IPS-15b (cell line): Measurements from ENCODE around the gene IRF2.

Experiments
- H3K27me3 ChIP-seq: one replicate; pipeline ENCODE4 v1.6.1; 2013; ENCODE audit warnings: low read length; ENCODE audit not compliant: control insufficient read depth, insufficient read depth
- H3K36me3 ChIP-seq: one replicate; pipeline ENCODE4 v1.6.1; 2013; ENCODE audit warnings: low read length; ENCODE audit not compliant: control insufficient read depth, insufficient read depth
- H3K4me1 ChIP-seq: one replicate; pipeline ENCODE4 v1.6.1; 2013; ENCODE audit warnings: mild to moderate bottlenecking, low read length; ENCODE audit not compliant: control insufficient read depth, insufficient read depth
- H3K4me3 ChIP-seq: one replicate; pipeline ENCODE4 v1.5.1; 2013; ENCODE audit warnings: low read depth, low read length
- H3K9ac ChIP-seq: one replicate; pipeline ENCODE4 v1.6.1; 2013; ENCODE audit warnings: low read depth, mild to moderate bottlenecking, low read length
- H3K9me3 ChIP-seq: one replicate; pipeline ENCODE4 v1.6.1; 2013; ENCODE audit warnings: mild to moderate bottlenecking, low read length; ENCODE audit not compliant: control insufficient read depth, insufficient read depth

Gene IRF2

DNA sequence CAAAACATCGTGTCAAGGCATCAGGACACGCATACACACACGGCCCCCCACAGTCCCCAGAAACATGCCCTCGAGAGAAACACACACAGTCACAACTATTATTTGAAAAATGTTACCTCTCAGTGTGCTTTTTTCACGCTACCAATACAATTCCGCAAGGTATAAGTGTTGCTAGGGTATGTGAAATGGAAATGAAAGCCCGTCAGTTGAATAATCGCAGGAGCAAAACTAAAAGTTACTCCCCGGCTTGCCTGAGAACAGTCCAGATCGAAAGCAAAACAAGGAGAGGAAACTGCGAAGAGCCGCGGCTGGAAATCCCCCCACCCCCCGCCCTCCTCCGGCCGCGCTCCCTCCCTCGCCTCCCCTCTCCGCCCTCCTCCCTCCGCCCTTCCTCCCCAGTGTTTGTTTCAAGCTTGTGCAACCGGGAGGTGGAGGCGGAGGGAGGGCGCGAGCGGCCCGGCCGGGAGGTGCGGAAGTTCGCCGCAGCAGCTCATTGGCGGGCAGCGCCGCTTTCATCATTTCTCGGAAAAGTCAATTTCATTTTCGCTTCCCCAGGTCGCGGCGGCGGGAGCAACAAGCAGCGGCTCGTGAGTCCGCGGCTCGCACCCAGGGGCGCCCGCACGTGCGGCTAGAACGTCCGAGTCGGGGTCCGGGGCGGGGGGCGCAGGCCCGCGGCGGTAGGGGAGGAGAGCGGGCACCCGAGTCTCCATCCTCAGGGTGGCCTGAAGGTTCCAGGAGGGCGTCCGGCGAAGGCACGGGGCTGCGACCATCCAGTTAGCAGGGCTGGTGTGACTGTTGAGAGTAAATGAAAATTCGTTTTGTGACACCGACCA is at the start of gene IRF2:
Gene IRF2, minus strand, starts transcription at position 288 of the 833 bp plus-strand sequence. CDS start 45,486 bp downstream, outside the sequence.
- Histone ChIP-seq H3K36me3 (no peaks in the 10 kb centered on the region), H3K9ac (peak within 1 kb of the TSS; percentile 62), H3K4me1 (peaks cover 4% of the 10 kb centered on the region), H3K4me3 (peak within 1 kb of the TSS; percentile 90), H3K27me3 (no peaks in the 10 kb centered on the region), H3K9me3 (no peaks in the 10 kb centered on the region)

DNA sequence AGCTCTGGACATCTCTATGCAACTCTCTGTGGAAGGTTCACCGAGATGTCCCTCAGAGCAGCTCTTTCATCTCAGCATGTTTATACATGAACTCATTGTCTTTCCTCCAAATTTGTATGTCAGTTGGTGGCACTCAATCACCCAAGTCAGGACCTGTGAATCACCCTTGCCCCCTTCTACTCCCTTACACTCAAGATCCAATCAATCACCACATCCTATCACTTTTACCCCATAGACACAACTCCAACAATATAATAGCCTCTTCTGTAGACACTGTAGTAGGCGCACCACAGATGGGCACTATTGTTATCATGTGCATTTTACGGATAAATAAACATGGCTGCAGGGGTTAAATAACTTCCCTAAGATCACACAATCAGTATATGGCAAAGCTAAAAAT is 41.3 kb upstream of the IRF2 start:
- no peak overlapping the region for H3K9ac ChIP-seq
- H3K4me1 ChIP-seq = peaks cover 6% of the 10 kb centered on the region
- no peaks in the 10 kb centered on the region for H3K27me3 ChIP-seq
- H3K36me3 ChIP-seq = no peaks in the 10 kb centered on the region
- no peaks in the 10 kb centered on the region for H3K9me3 ChIP-seq
- no peak overlapping the region for H3K4me3 ChIP-seq

DNA sequence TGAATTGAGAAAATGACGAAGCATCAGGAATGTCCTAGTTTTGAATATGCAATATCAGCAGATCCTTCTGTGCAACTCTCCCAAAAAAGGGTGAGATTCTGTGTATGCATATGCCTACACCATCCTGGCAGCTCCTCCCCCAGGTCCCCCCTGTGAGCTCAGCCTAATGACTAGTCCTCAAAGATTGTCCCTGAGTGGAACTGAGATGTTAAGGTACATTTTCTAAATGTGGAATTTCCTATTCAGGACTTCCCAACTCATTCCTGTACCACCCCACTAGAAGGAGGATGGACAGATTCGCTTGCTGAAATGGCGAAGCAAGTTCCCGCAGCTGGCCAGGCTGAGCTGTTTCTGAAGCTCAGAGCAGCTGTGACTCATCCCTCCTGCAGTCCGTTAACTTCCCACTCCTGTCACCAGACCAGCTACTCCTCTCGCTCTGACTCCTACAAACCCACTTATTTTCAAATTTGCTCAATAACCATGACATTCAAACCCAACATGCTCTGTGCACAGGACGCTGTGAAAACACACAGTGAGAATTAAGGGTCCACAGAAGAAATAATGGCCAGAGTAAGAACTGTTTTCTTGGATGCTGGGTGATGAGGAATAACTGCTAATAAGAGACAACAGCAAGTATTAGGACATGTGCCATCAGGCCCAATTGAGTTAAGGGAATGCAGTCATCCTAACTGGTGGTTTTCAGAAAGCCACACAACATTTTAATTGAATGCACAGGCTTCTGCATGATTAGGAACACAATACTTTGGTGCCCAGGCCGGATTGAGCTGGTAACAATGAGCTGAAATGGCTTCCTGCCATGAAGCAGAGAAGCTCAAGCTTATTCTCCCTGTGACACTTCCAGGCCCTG is 40.0 kb upstream of the IRF2 start:
- H3K4me1 ChIP-seq = peaks cover 6% of the 10 kb centered on the region
- no peaks in the 10 kb centered on the region for H3K27me3 ChIP-seq
- H3K9me3 ChIP-seq = no peaks in the 10 kb centered on the region
- no peak overlapping the region for H3K9ac ChIP-seq
- no peak overlapping the region for H3K4me3 ChIP-seq
- H3K36me3 ChIP-seq = no peaks in the 10 kb centered on the region

DNA sequence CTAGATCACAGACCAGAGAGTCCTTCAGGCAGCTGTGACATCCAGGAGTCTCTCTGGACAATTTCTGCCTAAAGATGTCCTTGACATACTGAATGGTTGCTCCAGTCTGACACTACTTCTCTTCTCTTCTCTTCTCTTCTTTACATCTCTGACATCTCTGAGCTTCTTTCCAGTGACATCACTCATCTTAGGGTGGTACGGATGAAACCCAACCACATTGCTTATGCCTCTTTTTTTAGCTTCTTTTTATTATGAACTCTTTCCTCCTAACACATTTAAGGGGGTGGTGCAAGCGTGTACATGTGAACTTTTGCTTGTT is 39.4 kb upstream of the IRF2 start:
- H3K27me3 ChIP-seq = no peaks in the 10 kb centered on the region
- no peak overlapping the region for H3K9ac ChIP-seq
- H3K9me3 ChIP-seq = no peaks in the 10 kb centered on the region
- H3K4me1 ChIP-seq = peaks cover 6% of the 10 kb centered on the region
- no peak overlapping the region for H3K4me3 ChIP-seq
- H3K36me3 ChIP-seq = no peaks in the 10 kb centered on the region

DNA sequence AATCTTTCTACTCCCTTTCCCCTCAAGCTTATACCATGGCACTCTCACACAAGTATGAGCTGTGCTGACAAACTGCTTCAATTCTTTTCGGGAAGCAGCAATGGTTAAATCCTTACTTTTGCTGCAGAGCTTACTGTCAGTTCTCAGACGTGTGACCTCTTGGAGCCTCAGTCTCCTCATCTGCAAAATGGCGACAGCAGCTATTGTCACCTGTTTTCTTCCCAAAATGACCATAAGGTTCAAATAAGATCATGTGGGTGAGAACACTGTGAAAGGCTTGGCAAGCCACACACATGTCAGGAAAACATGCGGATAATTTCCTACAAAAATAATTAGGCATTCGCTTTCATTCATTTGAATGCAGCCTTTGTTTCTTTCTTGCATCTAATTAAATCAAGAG is 36.8 kb upstream of the IRF2 start:
- Histone ChIP-seq H3K36me3 (no peaks in the 10 kb centered on the region), H3K4me3 (no peak overlapping the region), H3K9me3 (no peaks in the 10 kb centered on the region), H3K27me3 (no peaks in the 10 kb centered on the region), H3K4me1 (peaks cover 6% of the 10 kb centered on the region), H3K9ac (no peak overlapping the region)

DNA sequence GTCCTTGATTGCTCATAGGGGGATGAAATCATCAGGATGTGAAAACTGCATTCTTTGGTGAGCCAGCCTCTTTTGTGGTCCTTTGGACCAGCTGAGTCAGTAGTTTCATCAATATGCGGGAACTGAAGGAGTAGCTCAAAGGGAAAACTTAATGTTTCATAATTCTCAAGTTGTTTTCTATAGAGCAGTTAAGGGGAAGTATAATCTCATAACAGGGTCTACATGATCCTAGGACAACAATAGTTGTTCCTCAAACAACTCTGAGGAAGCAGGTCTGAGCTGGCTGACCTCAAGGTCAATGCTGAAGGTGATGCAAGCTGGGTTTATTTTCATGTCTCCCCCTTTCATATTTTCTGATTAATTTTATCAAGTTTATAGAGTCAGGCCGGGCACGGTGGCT is 36.1 kb upstream of the IRF2 start:
- Histone ChIP-seq H3K36me3 (no peaks in the 10 kb centered on the region), H3K9me3 (no peaks in the 10 kb centered on the region), H3K4me3 (no peak overlapping the region), H3K9ac (no peak overlapping the region), H3K27me3 (no peaks in the 10 kb centered on the region), H3K4me1 (peaks cover 6% of the 10 kb centered on the region)

DNA sequence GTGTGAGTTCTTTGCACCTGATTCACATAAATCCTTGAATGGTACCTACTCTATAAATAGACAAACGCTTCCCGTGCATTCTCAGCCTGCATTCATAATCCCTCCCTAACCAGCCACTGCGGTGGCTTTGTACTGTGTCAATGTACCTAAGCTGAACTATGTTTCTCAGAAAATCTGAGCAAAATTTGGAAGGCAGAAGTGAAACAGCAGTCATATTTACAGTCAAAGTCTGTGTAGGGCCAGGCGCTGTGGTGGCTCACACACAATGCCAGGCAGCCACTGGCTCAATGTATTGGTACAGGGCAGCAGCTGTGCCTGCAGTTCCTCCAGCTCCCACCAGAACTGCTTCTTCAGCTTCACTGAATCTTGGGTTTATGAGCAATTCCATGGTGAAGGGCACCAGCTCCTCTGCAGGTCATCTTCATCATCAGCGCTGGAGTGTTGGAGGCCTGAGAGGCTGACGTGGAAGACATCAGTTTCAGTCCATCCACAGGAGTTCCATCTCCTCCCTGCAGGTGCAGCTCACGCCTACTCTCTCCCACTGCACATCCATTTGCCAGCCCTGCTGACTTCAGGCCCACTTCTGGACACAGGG is 32.3 kb upstream of the IRF2 start:
- H3K9ac ChIP-seq = no peak overlapping the region
- H3K36me3 ChIP-seq = no peaks in the 10 kb centered on the region

DNA sequence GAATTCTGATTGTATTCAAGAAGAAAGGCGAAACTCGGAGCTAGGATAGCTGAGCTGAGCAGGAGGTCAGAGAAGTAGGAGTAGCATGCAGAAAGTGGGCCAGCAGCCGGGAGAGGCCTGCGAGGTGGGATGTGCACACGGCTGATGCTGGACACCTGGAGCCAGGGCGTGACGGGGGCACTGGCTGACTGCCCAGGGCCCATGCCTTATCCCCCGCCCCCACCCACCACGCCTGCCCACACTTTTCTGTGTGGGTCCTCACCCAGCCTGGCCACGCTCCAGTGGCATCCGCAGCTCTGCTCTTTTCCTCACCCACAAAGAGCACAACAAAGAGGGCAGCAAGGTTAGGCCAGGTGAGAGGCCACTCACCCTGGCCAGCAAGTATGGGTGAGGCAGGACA is 30.0 kb upstream of the IRF2 start:
- Histone ChIP-seq H3K4me3 (no peak overlapping the region), H3K9me3 (no peaks in the 10 kb centered on the region), H3K27me3 (no peaks in the 10 kb centered on the region), H3K4me1 (no peaks in the 10 kb centered on the region), H3K36me3 (no peaks in the 10 kb centered on the region), H3K9ac (no peak overlapping the region)

More for the DNA sequence above, 32.3 kb upstream of the IRF2 start:
- Histone ChIP-seq H3K4me3 (no peak overlapping the region), H3K27me3 (no peaks in the 10 kb centered on the region), H3K9me3 (no peaks in the 10 kb centered on the region), H3K4me1 (no peaks in the 10 kb centered on the region)

DNA sequence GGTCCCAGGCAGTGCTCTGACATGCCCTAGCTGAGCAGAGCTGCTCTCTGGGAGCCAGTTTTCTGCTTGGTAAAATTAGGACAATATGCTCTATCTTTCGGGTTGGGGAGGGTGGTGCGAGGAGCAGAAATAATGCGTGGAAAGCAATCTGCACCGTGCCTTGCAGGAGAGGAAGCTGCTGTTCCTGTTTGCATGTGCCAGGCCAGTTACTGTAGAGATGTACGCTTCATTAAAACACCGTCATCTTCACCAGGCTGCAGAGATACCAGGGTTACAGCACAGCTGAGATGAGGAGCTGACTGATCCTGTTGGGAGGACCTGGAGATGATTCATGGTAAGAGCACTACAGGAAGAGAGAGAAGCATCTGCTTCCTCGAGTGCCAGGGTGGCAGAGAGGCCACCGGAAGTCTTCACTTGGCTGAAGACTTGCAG is 29.5 kb upstream of the IRF2 start:
- no peaks in the 10 kb centered on the region for H3K27me3 ChIP-seq
- no peak overlapping the region for H3K4me3 ChIP-seq
- no peaks in the 10 kb centered on the region for H3K4me1 ChIP-seq
- no peaks in the 10 kb centered on the region for H3K36me3 ChIP-seq
- no peaks in the 10 kb centered on the region for H3K9me3 ChIP-seq
- no peak overlapping the region for H3K9ac ChIP-seq

DNA sequence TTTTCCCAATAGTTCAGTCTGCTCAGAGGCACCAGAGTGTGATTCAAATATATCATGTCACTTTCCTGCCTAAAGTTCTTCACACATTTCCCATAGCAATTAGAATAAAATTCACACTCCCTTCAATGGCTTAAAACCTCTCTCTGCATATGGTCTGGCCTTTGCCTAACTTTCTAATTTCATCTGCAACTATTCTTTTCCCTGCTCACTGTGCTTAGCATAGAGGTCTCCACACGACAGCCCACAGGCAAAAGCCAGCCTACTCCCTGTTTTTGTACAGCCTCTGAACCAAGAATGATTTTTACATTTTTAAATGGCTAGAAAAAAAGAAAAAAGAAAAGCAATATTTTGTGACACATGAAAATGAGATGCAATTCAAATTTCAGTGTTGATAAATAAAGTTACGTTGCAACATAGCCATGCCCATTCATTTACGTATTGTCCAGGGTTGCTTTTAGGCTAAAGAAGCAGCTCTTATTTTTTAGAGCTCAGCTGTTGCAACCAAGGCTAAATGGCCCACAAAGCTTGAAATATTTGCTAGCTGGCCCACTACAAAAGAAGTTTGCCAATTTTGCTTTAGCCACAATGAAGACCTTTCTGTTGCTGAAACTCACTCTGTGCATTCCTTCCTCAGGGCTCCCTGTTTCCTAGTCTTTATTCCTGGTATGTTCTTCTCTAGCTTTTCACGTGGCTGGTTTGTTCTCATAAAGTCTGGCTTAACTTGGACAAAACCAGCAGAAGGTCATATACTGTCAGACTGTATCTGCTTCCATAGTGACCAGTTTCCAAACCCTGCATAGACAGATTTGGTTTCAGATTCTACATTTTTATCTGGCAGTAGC is 26.6 kb upstream of the IRF2 start:
- H3K9me3 ChIP-seq = no peaks in the 10 kb centered on the region
- H3K36me3 ChIP-seq = no peaks in the 10 kb centered on the region
- no peaks in the 10 kb centered on the region for H3K4me1 ChIP-seq
- no peak overlapping the region for H3K4me3 ChIP-seq
- H3K27me3 ChIP-seq = no peaks in the 10 kb centered on the region
- no peak overlapping the region for H3K9ac ChIP-seq

DNA sequence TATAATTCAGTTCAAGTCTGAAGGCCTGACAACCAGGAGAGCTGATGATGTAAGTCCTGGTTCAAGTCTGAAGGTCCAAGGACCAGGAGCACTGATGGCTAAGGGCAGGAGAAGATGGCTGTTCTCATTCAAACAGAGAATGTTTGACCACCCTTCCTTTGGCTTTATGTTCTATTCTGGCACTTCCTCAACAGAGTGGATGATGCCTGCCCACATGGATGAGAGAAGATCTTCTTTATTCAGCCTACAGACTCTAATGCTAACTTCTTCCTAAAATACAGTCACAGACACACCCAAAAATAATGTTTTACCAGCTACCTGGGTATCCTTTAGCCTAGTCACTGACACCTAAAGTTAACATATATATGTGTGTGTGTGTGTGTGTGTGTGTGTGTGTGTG is 25.6 kb upstream of the IRF2 start:
- Histone ChIP-seq H3K27me3 (no peaks in the 10 kb centered on the region), H3K4me1 (no peaks in the 10 kb centered on the region), H3K9me3 (no peaks in the 10 kb centered on the region), H3K36me3 (no peaks in the 10 kb centered on the region), H3K9ac (no peak overlapping the region), H3K4me3 (no peak overlapping the region)
